PFSK-1 (cell line): Measurements from ENCODE around the gene TEX22.

ENCODE experiments used
- FOXP2 ChIP-seq: optimal IDR thresholded peaks from 2 replicates; pipeline ENCODE3; 2011; ENCODE audit warnings: borderline replicate concordance, control low read depth, inconsistent platforms; ENCODE audit not compliant: insufficient read depth; ENCODE audit errors: extremely low read length, extremely low read depth
- POLR2AphosphoS5 ChIP-seq: IDR thresholded peaks from 2 replicates; pipeline ENCODE4 v1.6.1; 2012; ENCODE audit warnings: low read depth, mild to moderate bottlenecking, control low read depth, low read length, moderate library complexity
- SIN3A ChIP-seq: IDR thresholded peaks from 2 replicates; pipeline ENCODE4 v1.6.1; 2012; ENCODE audit warnings: mild to moderate bottlenecking, low read length, moderate library complexity, borderline replicate concordance; ENCODE audit not compliant: insufficient read depth
- TAF1 ChIP-seq: IDR thresholded peaks from 2 replicates; pipeline ENCODE4 v1.6.1; 2012; ENCODE audit warnings: low read length, control low read depth, borderline replicate concordance; ENCODE audit not compliant: insufficient read depth
- TF ChIP-seq, protein P1 (sequence below), 2 experiments: IDR thresholded peaks; 2 replicates each; pipeline versions ENCODE4 v1.6.1 to v1.8.0; 2011 to 2012; ENCODE audit warnings: low read depth in 2 of 2, low read length in 2 of 2, control low read depth in 1 of 2, inconsistent platforms in 1 of 2, mild to moderate bottlenecking in 1 of 2, moderate library complexity in 1 of 2; ENCODE audit not compliant: insufficient read depth in 1 of 2

The TEX22 gene

DNA sequence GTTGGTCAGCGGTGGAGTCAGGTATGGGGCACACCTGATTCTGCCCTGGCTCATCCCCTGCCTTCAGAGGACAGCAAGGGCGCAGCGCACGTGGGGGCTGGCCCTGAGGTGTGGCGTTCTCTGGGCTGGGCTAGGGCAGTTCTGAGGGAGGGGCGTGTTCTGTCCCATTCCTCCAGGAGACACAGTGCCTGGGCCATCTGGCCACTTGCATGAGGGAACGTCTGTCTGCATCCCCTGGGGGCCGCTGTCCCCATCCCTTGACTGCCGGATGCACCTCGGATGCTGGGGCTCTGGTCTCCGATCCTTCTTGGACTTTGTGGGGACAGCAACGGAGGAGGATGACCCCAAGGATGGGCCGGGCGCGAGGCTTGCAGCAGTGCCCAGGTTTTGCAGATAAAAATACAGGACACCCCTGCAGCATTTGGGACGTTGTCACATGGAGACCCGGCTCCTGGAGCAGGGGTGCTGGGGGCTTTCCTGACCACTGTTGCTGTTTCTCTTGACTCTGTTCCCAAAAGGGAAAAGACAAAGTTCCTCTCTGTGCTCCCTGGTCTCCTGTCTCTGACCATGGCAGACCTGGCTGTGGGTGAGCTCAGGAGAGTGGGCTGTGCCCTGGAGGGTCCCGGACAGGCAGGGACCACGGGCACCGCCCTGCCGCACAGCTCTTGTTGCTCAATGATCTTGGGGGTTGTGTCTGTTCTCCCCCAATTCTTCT lies 28.2 kb downstream of the TEX22 start:
- TF ChIP-seq SIN3A (no peak), TAF1 (no peak), FOXP2 (no peak), POLR2AphosphoS5 (no peak)
- TF ChIP-seq, protein P1, sequence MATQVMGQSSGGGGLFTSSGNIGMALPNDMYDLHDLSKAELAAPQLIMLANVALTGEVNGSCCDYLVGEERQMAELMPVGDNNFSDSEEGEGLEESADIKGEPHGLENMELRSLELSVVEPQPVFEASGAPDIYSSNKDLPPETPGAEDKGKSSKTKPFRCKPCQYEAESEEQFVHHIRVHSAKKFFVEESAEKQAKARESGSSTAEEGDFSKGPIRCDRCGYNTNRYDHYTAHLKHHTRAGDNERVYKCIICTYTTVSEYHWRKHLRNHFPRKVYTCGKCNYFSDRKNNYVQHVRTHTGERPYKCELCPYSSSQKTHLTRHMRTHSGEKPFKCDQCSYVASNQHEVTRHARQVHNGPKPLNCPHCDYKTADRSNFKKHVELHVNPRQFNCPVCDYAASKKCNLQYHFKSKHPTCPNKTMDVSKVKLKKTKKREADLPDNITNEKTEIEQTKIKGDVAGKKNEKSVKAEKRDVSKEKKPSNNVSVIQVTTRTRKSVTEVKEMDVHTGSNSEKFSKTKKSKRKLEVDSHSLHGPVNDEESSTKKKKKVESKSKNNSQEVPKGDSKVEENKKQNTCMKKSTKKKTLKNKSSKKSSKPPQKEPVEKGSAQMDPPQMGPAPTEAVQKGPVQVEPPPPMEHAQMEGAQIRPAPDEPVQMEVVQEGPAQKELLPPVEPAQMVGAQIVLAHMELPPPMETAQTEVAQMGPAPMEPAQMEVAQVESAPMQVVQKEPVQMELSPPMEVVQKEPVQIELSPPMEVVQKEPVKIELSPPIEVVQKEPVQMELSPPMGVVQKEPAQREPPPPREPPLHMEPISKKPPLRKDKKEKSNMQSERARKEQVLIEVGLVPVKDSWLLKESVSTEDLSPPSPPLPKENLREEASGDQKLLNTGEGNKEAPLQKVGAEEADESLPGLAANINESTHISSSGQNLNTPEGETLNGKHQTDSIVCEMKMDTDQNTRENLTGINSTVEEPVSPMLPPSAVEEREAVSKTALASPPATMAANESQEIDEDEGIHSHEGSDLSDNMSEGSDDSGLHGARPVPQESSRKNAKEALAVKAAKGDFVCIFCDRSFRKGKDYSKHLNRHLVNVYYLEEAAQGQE (IDR thresholded peaks at IDR 0.05; ENCODE audit: insufficient read depth in 1 of 2, low read depth in 2 of 2, low read length in 2 of 2) = no peak

DNA sequence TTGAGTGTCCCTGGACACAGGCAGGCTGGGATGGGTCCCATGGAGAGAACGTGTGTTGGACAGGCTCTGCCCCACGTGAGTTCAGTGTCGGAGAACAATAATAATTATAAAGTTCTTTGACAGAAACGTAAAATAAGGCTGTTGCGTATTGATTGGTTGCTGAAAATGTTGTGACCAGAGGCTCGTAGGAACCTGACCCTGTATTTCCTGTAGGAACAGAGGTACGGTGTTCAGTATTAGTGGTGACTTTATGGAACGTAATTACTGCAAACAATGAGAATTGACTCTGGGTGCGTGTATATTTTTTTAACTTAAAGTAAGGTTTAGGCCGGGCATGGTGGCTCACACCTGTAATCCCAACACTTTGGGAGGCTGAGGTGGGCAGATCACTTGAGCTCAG lies 29.1 kb downstream of the TEX22 start:
- TF ChIP-seq SIN3A (no peak), FOXP2 (no peak), POLR2AphosphoS5 (no peak)

DNA sequence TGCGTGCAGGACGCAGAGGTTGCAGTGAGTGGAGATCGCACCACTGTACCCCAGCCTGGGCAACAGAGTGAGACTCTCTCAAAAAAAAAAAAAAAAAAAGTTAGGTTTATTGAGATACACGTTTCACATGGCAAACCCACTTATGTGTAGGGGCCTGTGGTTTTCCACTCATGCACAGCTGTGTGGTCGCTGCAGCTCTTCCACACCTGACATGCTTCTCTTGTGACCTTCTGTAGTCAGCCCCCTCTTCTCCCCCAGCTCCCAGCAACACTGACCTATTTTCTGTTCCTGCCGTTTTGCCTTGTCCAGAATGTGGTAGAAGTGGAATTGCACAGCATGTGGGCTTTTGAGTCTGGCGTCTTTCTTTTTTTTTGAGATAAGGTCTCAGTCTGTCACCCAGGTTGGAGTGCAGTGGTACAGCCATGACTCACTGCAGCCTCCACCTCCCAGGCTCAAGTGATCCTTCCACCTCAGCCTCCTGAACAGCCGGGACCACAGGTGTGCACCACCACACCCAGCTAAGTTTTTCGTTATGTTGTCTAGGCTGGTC lies 29.7 kb downstream of the TEX22 start:
- TF ChIP-seq SIN3A (no peak), FOXP2 (no peak)

DNA sequence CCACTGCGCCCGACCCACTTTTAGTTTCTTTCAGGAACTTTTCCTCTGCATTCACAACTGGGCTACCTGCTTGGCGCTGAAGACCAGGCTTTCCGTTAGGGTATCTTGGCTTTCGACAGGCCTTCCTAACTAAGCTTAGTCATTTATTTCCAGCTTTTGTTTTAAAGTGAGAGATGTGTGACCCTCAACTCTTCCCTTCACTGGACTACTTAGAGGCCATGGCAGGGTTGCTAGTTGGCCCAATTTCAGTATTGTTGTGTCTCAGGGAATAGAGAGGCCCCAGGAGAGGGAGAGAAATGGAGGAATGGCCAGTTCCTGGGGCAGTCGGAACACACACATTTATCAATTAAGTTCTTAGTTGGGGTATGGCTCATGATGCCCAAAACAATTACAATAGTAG lies 31.7 kb downstream of the TEX22 start:
- TF ChIP-seq SIN3A (no peak), FOXP2 (no peak), TAF1 (no peak), POLR2AphosphoS5 (no peak)
- TF ChIP-seq, protein P1 (IDR thresholded peaks at IDR 0.05; ENCODE audit: insufficient read depth in 1 of 2, low read depth in 2 of 2, low read length in 2 of 2) = no peak

DNA sequence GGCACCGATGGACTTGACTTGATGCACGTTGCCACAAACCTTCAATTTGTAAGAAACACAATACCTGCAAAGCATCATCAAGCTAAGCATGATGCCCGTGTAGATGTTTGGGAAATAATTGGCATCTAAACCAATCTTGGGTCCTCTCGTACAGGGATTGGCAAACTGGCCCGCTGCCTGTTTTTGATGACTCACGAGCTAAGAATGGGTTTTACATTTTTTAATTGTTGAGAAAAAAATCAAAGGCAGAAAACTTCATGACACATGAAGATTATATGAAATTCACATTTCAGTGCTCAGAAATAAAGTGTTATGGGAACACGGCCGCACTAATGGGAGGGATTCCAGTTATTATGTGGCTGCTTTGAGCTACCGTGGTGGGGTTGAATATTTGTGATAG lies 32.2 kb downstream of the TEX22 start:
- TF ChIP-seq TAF1 = no peak
- TF ChIP-seq POLR2AphosphoS5 = no peak
- TF ChIP-seq FOXP2 = no peak
- TF ChIP-seq, protein P1 (IDR thresholded peaks at IDR 0.05; ENCODE audit: insufficient read depth in 1 of 2, low read depth in 2 of 2, low read length in 2 of 2) = no peak
- no peak for TF ChIP-seq SIN3A

DNA sequence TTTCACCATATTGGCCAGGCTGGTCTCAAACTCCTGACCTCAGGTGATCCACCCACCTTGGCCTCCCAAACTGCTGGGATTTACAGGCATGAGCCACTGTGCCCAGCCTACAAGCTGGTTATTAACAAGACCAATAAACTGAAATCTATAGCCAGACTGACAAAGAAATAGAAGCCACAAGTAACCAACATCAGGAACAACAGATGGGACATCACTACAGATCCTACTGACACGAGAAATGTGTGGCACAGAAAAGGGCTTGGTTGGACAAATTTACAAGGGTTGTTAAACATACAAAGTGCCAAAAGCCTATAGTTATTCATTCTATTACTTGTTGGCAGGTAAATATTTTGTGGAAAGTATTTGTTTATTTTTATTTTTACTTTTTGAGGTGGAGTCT lies 32.9 kb downstream of the TEX22 start:
- TF ChIP-seq POLR2AphosphoS5 (no peak), SIN3A (no peak), FOXP2 (no peak), TAF1 (no peak)
- TF ChIP-seq, protein P1 (IDR thresholded peaks at IDR 0.05; ENCODE audit: insufficient read depth in 1 of 2, low read depth in 2 of 2, low read length in 2 of 2) = no peak
